NK-92 (cell line): ENCODE results near the gene XPO6.

Experiments used
- DNase-seq: peaks from one replicate; lab custom pipeline; 2025; ENCODE audit not compliant: unreplicated experiment; lab: John Stamatoyannopoulos, UW

The XPO6 gene

GRCh38 chr16:28208824-28209223 lies 2.9 kb downstream of the XPO6 start:
- DNase-seq: no peak

GRCh38 chr16:28208131-28208530 lies 3.6 kb downstream of the XPO6 start:
- no peak for DNase-seq

- no peak for DNase-seq
Observed at GRCh38 chr16:28207399-28207798, 4.4 kb downstream of the XPO6 start.

- DNase-seq: no peak
Observed at GRCh38 chr16:28205974-28206373, 5.8 kb downstream of the XPO6 start.

GRCh38 chr16:28205117-28205899 lies 6.5 kb downstream of the XPO6 start:
- DNase-seq: no peak

GRCh38 chr16:28204622-28205021 lies 7.1 kb downstream of the XPO6 start:
- no peak for DNase-seq

GRCh38 chr16:28204204-28204603 lies 7.6 kb downstream of the XPO6 start:
- no peak for DNase-seq

- no peak for DNase-seq
Observed at GRCh38 chr16:28202147-28202746, 9.5 kb downstream of the XPO6 start.

GRCh38 chr16:28200661-28201060 lies 11.1 kb downstream of the XPO6 start:
- no peak for DNase-seq

- no peak for DNase-seq
Observed at GRCh38 chr16:28196387-28196987, 15.3 kb downstream of the XPO6 start.

- no peak for DNase-seq
Observed at GRCh38 chr16:28195859-28196258, 15.9 kb downstream of the XPO6 start.

GRCh38 chr16:28193530-28194423 lies 18.0 kb downstream of the XPO6 start:
- no peak for DNase-seq

- DNase-seq: no peak
Observed at GRCh38 chr16:28192806-28193529, 18.8 kb downstream of the XPO6 start.

- DNase-seq: no peak
Observed at GRCh38 chr16:28191364-28191960, 20.3 kb downstream of the XPO6 start.

GRCh38 chr16:28189245-28189644 lies 22.5 kb downstream of the XPO6 start:
- DNase-seq: no peak

- DNase-seq: no peak
Observed at GRCh38 chr16:28188085-28188916, 23.5 kb downstream of the XPO6 start.

- DNase-seq: no peak
Observed at GRCh38 chr16:28187595-28188004, 24.2 kb downstream of the XPO6 start.

- no peak for DNase-seq
Observed at GRCh38 chr16:28186752-28187151, 25.0 kb downstream of the XPO6 start.

- DNase-seq: no peak
Observed at GRCh38 chr16:28185696-28186095, 26.1 kb downstream of the XPO6 start.
